Hepatic stellate cell (primary cell): ENCODE measurements around the gene CST9.
"Not testable (repeated sequence)": the region's sequence is repeated elsewhere in the genome, so short reads cannot be mapped to it uniquely, and the experiment has no call there.

Experiments used
- DNase-seq: peaks from one replicate; pipeline ENCODE4 v3.0.0; 2011; ENCODE audit warnings: low spot score

CST9 gene

GRCh38 chr20:23587631-23588030 lies 18.1 kb downstream of the CST9 start:
- DNase-seq: no peak

GRCh38 chr20:23586735-23587525 lies 18.8 kb downstream of the CST9 start:
- DNase-seq: no peak

GRCh38 chr20:23585808-23586734 lies 19.6 kb downstream of the CST9 start:
- DNase-seq: no peak

- DNase-seq: no peak
Observed at GRCh38 chr20:23585449-23585807, 20.3 kb downstream of the CST9 start.

- DNase-seq: no peak
Observed at GRCh38 chr20:23584434-23585199, 21.1 kb downstream of the CST9 start.

DNA sequence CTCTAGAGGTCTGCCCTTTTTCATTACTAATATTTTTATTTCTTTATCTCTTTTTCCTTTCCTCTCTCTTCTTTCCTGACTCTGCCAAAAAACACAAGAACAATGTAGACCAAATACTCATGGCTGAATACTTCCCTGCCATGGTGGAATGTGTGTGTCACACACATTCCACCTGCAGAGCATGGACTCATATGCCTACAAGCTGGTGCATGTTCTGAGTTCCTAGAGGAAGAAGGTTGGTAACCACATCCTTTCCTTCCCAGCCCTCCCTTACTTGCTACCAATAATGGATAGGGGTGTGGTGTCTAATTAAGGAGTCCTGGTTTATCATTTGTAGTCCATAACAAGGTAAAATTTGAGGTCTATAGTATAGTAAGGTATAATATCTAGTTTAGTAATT lies 22.2 kb downstream of the CST9 start:
- no peak for DNase-seq

GRCh38 chr20:23582293-23582692 lies 23.4 kb downstream of the CST9 start:
- no peak for DNase-seq

DNA sequence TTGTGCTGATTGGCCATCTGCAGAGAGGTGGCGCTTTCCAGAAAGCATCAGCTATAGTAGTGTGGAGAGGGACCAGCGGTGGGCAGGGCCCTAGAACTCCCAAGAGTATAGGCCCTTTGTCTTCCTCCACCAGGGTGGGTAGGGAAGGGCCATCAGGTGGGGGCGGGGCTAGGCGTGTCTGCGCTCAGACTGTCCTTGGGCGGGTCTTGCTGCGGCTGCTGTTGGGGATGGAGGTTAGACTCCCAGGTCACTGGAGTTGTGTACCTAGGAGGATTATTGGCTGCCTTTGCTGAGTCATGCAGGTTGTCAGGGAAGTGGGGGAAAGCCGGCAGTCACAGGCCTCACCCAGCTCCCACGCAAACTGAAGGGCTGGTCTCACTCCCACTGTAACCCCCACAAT lies 23.9 kb downstream of the CST9 start:
- not testable (repeated sequence) for DNase-seq

DNA sequence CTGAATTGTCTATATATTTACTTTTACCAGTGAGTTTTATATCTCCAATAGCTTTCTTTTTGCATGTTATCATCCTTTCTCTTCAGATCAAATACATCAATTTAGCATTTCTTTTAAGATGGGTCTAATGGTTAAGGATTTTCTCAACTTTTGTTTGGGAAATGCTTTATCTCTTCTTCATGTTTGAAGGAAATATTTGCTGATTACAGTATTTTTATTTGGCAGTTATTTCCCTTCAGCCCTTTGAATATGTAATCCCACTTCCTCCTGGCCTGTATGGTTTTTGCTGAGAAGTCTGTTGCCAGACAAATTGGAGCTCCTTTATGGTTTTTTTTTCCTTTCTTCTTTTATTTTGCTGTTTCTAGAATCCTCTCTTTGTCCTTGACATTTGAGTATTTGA lies 30.7 kb downstream of the CST9 start:
- no peak for DNase-seq

DNA sequence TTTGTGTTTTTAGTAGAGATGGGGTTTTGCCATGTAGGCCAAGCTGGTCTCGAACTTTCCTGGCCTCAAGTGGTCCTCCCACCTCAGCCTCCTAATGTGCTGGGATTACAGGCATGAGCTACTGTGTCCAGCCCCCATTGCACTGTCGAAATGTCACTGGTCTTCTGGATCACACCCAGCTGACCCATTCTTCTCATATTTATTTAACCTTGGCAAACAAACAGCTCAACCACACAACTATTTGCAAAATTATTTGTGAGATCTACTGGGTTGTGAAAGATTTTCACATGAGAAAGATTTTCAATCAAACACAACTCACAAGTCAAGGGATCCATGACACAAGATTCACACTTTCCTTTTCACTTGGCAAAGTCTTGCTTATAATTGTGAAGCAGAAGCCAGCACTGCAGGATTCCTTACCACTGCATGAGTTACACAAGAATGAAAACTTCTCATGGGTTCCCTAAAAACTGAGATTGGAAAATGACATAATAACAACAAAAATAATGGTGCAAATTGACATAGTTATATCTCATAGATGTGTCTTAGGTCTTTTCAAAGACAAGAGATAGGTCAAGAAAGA lies 35.4 kb downstream of the CST9 start:
- no peak for DNase-seq

DNA sequence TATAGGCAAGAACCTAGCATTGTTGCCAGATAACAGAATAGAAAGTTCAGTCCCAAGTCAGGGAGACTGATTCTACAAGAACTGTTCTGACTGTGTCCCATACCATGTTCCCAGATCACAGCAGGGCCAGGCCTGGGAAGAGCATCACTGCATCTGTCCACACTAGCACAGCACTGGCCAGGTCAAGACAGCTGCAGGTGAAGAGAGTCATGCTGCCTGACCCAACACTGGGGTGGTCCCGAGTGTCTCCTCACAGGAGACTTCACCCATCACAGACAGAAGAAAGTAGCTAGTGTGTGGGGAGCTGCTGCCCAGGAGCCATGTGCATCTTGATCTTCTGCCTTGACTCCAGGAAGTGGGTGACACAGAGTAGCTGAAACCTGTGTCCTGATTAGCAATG lies 36.1 kb downstream of the CST9 start:
- no peak for DNase-seq

DNA sequence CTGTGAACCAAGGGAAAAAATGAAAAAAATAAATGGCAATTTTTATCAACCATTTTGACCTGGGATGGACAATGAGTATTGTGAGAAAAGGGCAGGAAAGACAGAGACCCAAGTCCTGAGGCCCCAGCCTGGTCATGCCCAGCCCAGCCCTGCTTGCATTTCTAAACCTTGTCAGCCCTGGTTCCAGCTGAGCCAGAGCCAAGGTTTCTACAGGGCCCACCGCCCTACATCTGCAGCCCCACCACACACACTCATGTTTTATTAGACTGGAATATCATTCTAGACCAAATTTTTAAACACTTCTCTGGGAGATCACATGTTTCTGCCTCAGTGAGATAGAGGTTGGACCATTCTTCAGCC lies 36.8 kb downstream of the CST9 start:
- DNase-seq: no peak

- no peak for DNase-seq
Observed at GRCh38 chr20:23568320-23568970, 37.3 kb downstream of the CST9 start, which contains the start of gene CST9L. Gene CST9L, minus strand, starts transcription at chr20:23568484. Its CDS starts 34 bp downstream, at chr20:23568450.

GRCh38 chr20:23566199-23566932 lies 39.4 kb downstream of the CST9 start:
- DNase-seq: no peak

DNA sequence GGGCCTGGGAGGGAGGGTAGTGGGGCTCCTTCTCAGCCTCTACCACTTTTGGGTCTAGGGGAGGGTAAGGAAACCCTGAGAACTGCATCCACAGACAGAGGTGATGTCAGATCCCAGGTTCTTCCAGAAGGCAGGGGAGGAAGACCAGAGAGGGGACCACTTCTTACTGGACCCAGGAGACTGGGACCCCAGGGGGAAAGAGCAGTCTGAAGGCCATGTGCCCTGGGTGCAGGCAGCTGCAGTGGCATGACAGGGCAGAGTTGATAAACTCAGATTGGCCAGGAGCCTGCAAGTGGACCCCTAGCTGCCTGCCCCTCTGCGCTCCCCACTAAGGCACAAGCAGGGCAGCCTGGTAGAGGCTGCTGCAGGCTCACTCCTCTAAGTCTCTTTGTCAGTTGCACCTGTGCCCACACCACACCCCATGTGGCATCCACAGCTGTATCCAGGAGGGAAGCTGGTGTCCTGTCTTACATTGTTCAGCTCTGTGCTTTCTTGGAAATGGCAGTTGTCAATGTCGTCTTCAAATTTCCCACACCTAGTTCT lies 40.1 kb downstream of the CST9 start:
- DNase-seq: no peak

GRCh38 chr20:23564927-23565326 lies 40.8 kb downstream of the CST9 start:
- DNase-seq: no peak

DNA sequence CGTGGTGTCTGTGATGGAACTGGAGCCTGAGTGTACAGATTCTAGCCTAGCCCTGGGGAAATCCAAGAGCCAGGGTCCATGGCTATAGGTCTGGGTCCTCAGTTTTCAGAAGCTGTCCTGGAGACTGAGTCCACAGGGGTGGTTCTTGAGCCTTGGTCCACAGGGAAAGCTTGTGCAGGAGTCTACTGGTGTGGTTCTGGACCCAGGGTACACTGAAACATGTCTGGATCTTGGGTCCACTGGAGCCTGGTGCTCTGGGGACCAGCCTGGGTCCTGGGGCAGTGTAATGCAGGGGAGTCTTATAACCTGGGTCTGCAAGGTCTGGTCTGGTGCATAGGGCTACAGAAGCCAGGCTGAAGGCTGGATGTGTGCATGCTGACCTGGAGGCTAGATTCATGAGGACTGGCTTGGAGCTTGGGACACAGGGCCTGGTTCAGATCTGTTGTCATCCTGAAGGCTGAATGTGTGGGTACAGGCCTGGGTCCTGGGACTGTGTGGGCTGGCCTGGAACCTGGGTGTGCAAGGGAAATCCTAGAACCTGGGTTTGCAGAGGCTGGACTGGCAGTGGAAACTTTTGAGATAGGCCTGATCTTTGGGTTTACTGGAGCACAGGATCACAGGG lies 42.9 kb downstream of the CST9 start:
- no peak for DNase-seq

- no peak for DNase-seq
Observed at GRCh38 chr20:23554401-23554800, 51.3 kb downstream of the CST9 start.
